Nephron progenitor cell (in vitro differentiated cells): ENCODE results near the gene DEPDC1B.

ENCODE experiments used
- DNase-seq: peaks from one replicate; pipeline ENCODE4 v3.0.0; 2021
- H3K27ac Mint-ChIP-seq: 2 replicates; pipeline ENCODE4 v1.8.0; 2021; ENCODE audit warnings: mild to moderate bottlenecking, moderate library complexity, mixed read lengths
- H3K27me3 Mint-ChIP-seq: 2 replicates; pipeline ENCODE4 v1.8.0; 2021; ENCODE audit warnings: mild to moderate bottlenecking, low read depth, mixed read lengths; ENCODE audit not compliant: poor library complexity
- H3K36me3 Mint-ChIP-seq: 2 replicates; pipeline ENCODE4 v1.8.0; 2021; ENCODE audit warnings: low read depth, mixed read lengths
- H3K4me1 Mint-ChIP-seq: 2 replicates; pipeline ENCODE4 v1.8.0; 2021; ENCODE audit warnings: mixed read lengths
- H3K4me3 Mint-ChIP-seq: 2 replicates; pipeline ENCODE4 v1.8.0; 2021; ENCODE audit warnings: mild to moderate bottlenecking, moderate library complexity, mixed read lengths
- H3K9me3 Mint-ChIP-seq: 2 replicates; pipeline ENCODE4 v1.8.0; 2021; ENCODE audit warnings: mild to moderate bottlenecking, moderate library complexity, mixed read lengths
- CTCF ChIP-seq: fragments of 200-600 bp; sonication (generic); IDR thresholded peaks from 2 replicates; pipeline ENCODE4 v1.5.0; 2021; ENCODE audit warnings: antibody characterized with exemption

DEPDC1B gene

GRCh38 chr5:60671899-60672692 lies 27.9 kb downstream of the DEPDC1B start:
- H3K4me3 Mint-ChIP-seq, result no peak overlapping the region
- no peak for TF ChIP-seq CTCF
- peaks cover 12% of the 10 kb centered on the region for H3K36me3 Mint-ChIP-seq
- H3K27me3 Mint-ChIP-seq, result peaks cover 3% of the 10 kb centered on the region
- H3K27ac Mint-ChIP-seq, result peak overlapping the region; percentile 93
- H3K4me1 Mint-ChIP-seq, result peaks cover 15% of the 10 kb centered on the region
- DNase-seq, result no peak
- H3K9me3 Mint-ChIP-seq, result no peaks in the 10 kb centered on the region

GRCh38 chr5:60670749-60671148 lies 29.2 kb downstream of the DEPDC1B start:
- DNase-seq, result no peak
- peak overlapping the region; percentile 11 for H3K27ac Mint-ChIP-seq
- no peak overlapping the region for H3K4me3 Mint-ChIP-seq
- peaks cover 26% of the 10 kb centered on the region for H3K36me3 Mint-ChIP-seq
- H3K4me1 Mint-ChIP-seq, result peaks cover 15% of the 10 kb centered on the region
- H3K9me3 Mint-ChIP-seq, result peaks cover 10% of the 10 kb centered on the region
- no peak for TF ChIP-seq CTCF
- H3K27me3 Mint-ChIP-seq, result peaks cover 3% of the 10 kb centered on the region

GRCh38 chr5:60668686-60669304 lies 31.2 kb downstream of the DEPDC1B start:
- Mint-ChIP-seq H3K27me3 (peaks cover 3% of the 10 kb centered on the region), H3K4me3 (no peak overlapping the region), H3K4me1 (peaks cover 14% of the 10 kb centered on the region), H3K27ac (no peak overlapping the region), H3K9me3 (peaks cover 10% of the 10 kb centered on the region), H3K36me3 (peaks cover 44% of the 10 kb centered on the region)
- DNase-seq, result no peak
- TF ChIP-seq CTCF, result peak; percentile 67

GRCh38 chr5:60651872-60652620 lies 47.9 kb downstream of the DEPDC1B start:
- DNase-seq, result no peak
- Mint-ChIP-seq H3K36me3 (peaks cover 66% of the 10 kb centered on the region), H3K4me3 (no peak overlapping the region), H3K27me3 (no peaks in the 10 kb centered on the region), H3K27ac (no peak overlapping the region), H3K4me1 (peaks cover 13% of the 10 kb centered on the region), H3K9me3 (peaks cover 56% of the 10 kb centered on the region)
- TF ChIP-seq CTCF, result no peak

GRCh38 chr5:60649288-60649917 lies 50.6 kb downstream of the DEPDC1B start:
- Mint-ChIP-seq H3K4me3 (no peak overlapping the region), H3K9me3 (peaks cover 35% of the 10 kb centered on the region), H3K4me1 (peaks cover 13% of the 10 kb centered on the region), H3K27ac (no peak overlapping the region), H3K36me3 (peaks cover 62% of the 10 kb centered on the region), H3K27me3 (no peaks in the 10 kb centered on the region)
- TF ChIP-seq CTCF, result peak; percentile 48
- no peak for DNase-seq
